ENCODE measurements around the gene FAM47E. TPM values are rescaled to one million over a fixed set of nuclear protein-coding genes. Genes with fewer than 3 reads are reported as not detected.

The FAM47E gene
- total RNA-seq, 1 donor from 2014 or later, result 7.0 TPM

DNA sequence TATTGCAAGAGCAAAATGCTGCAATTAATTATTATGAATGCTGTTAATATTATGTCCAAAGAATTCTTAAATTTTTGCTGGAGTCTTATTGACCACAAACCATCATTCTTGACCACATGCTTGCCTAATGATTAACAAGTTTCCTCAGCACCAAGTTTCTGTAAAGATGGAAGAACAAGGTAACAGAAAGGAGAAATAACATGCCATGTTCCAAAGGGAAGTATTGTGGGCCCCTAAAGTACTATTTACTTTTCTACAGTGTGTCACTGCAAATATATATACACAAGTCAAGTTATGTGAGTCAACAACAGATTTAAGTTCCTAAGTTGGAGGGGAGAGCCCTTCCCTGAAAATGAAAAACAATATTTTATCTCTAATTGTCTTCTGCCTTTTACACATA is 20.6 kb downstream of the FAM47E start:
- H3K79me2 ChIP-seq (ENCODE audit: low read depth), result no peaks in the 10 kb centered on the region
- Mint-ChIP-seq H3K9me3 (no peaks in the 10 kb centered on the region), H3K27me3 (ENCODE audit: insufficient read depth, low read depth) (no peaks in the 10 kb centered on the region), H3K36me3 (peaks cover 2% of the 10 kb centered on the region), H3K4me3 (no peak overlapping the region), H3K4me1 (no peaks in the 10 kb centered on the region), H3K27ac (no peak overlapping the region)
- H3K27me3 ChIP-seq, result no peaks in the 10 kb centered on the region
- H3K9me3 ChIP-seq (ENCODE audit: low read depth), result no peaks in the 10 kb centered on the region
- H3K36me3 ChIP-seq, result no peaks in the 10 kb centered on the region
- no peaks in the 10 kb centered on the region for H4K20me1 ChIP-seq (ENCODE audit: low read depth)
- no peak overlapping the region for H3K4me2 ChIP-seq
- no peak overlapping the region for H2AFZ ChIP-seq (replicated peaks)
- TF ChIP-seq, protein P1, sequence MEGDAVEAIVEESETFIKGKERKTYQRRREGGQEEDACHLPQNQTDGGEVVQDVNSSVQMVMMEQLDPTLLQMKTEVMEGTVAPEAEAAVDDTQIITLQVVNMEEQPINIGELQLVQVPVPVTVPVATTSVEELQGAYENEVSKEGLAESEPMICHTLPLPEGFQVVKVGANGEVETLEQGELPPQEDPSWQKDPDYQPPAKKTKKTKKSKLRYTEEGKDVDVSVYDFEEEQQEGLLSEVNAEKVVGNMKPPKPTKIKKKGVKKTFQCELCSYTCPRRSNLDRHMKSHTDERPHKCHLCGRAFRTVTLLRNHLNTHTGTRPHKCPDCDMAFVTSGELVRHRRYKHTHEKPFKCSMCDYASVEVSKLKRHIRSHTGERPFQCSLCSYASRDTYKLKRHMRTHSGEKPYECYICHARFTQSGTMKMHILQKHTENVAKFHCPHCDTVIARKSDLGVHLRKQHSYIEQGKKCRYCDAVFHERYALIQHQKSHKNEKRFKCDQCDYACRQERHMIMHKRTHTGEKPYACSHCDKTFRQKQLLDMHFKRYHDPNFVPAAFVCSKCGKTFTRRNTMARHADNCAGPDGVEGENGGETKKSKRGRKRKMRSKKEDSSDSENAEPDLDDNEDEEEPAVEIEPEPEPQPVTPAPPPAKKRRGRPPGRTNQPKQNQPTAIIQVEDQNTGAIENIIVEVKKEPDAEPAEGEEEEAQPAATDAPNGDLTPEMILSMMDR (IDR thresholded peaks at IDR 0.05), result no peak
- TF ChIP-seq EZH2 (IDR thresholded peaks at IDR 0.05), result no peak
- TF ChIP-seq EZH2phosphoT487 (IDR thresholded peaks at IDR 0.05), result no peak
- H3K27ac ChIP-seq, result no peak overlapping the region
- no peaks in the 10 kb centered on the region for H3K4me1 ChIP-seq
- no peaks in the 10 kb centered on the region for H3F3A ChIP-seq (ENCODE audit: low read depth)
- no peak overlapping the region for H3K4me3 ChIP-seq
- no peak overlapping the region for H3K9ac ChIP-seq
- no peak for DNase-seq (ENCODE audit: low spot score)

DNA sequence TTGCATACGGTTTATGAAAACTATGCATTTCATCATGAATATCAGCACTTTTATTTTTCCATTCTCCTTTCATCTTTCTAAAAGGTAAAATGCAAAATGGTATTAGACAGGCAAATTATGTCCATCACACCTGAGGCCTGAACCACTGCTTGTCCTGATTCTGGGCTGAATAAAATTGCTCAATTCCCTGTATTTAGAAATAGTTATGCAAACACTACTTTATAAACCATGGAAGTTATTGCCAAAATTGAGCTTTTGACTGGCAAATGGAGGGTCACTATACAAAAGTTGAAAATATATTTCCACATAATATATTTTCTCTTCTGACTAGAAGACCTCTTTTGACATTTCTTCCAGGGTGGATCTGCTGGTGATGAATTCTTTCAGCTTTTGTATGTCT is 21.1 kb downstream of the FAM47E start:
- Mint-ChIP-seq H3K4me3 (no peak overlapping the region), H3K27ac (no peak overlapping the region), H3K4me1 (no peaks in the 10 kb centered on the region), H3K9me3 (no peaks in the 10 kb centered on the region), H3K36me3 (peaks cover 2% of the 10 kb centered on the region), H3K27me3 (ENCODE audit: insufficient read depth, low read depth) (no peaks in the 10 kb centered on the region)
- TF ChIP-seq, protein P1 (IDR thresholded peaks at IDR 0.05), result no peak
- TF ChIP-seq EZH2 (IDR thresholded peaks at IDR 0.05) (no peak), EZH2phosphoT487 (IDR thresholded peaks at IDR 0.05) (no peak)
- Histone ChIP-seq H3K27me3 (no peaks in the 10 kb centered on the region), H3K4me1 (no peaks in the 10 kb centered on the region), H4K20me1 (ENCODE audit: low read depth) (no peaks in the 10 kb centered on the region), H3K79me2 (ENCODE audit: low read depth) (no peaks in the 10 kb centered on the region), H3K4me3 (no peak overlapping the region), H3K9me3 (ENCODE audit: low read depth) (no peaks in the 10 kb centered on the region), H3K27ac (no peak overlapping the region), H3F3A (ENCODE audit: low read depth) (no peaks in the 10 kb centered on the region), H3K4me2 (no peak overlapping the region), H3K36me3 (no peaks in the 10 kb centered on the region), H2AFZ (replicated peaks) (no peak overlapping the region), H3K9ac (no peak overlapping the region)
- no peak for DNase-seq (ENCODE audit: low spot score)

DNA sequence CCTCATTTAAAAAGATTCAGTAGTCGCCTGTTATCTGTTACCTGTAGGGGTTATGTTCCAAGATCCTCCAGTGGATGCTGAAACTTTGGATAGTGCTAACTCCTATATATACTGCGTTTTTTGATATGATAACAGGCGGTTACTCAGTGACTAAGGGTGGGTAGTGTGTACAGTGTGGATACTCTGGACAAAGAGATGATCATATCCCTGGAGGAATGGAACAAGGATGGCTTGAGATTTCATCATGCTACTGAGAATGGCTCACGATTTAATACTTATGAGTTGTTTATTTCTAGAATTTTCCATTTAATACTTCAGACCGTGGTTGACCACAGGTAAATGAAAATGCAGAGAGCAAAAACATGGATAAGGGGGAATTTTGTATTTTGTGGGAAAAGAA is 21.5 kb downstream of the FAM47E start:
- Histone ChIP-seq H3K79me2 (ENCODE audit: low read depth) (no peaks in the 10 kb centered on the region), H2AFZ (replicated peaks) (no peak overlapping the region), H3K9ac (no peak overlapping the region), H3K9me3 (ENCODE audit: low read depth) (no peaks in the 10 kb centered on the region), H3K27me3 (no peaks in the 10 kb centered on the region), H3K4me3 (no peak overlapping the region), H3K4me1 (no peaks in the 10 kb centered on the region), H3K36me3 (no peaks in the 10 kb centered on the region), H3K27ac (no peak overlapping the region), H3F3A (ENCODE audit: low read depth) (no peaks in the 10 kb centered on the region), H4K20me1 (ENCODE audit: low read depth) (no peaks in the 10 kb centered on the region), H3K4me2 (no peak overlapping the region)
- no peak for DNase-seq (ENCODE audit: low spot score)
- H3K27me3 Mint-ChIP-seq (ENCODE audit: insufficient read depth, low read depth), result no peaks in the 10 kb centered on the region
- H3K36me3 Mint-ChIP-seq, result peaks cover 2% of the 10 kb centered on the region
- no peaks in the 10 kb centered on the region for H3K9me3 Mint-ChIP-seq
- no peaks in the 10 kb centered on the region for H3K4me1 Mint-ChIP-seq
- TF ChIP-seq EZH2phosphoT487 (IDR thresholded peaks at IDR 0.05) (no peak), EZH2 (IDR thresholded peaks at IDR 0.05) (no peak)
- TF ChIP-seq, protein P1 (IDR thresholded peaks at IDR 0.05), result no peak
- no peak overlapping the region for H3K27ac Mint-ChIP-seq
- H3K4me3 Mint-ChIP-seq, result no peak overlapping the region
